ENCODE measurements around the gene ATP5ME.
A peak's percentile ranks its signal among the peaks of the same experiment; 100 is the strongest.

Gene ATP5ME

GRCh38 chr4:678331-679103 lies 4.4 kb upstream of the ATP5ME start:
- Histone ChIP-seq H3K18ac (ENCODE audit: low read length) (no peak overlapping the region), H3K79me1 (ENCODE audit: low read length) (peaks cover 10% of the 10 kb centered on the region), H3K4me2 (ENCODE audit: low read length) (no peak overlapping the region), H3K9ac (ENCODE audit: low read length) (no peak overlapping the region), H3K27me3 (ENCODE audit: insufficient read depth, low read length) (no peaks in the 10 kb centered on the region), H3K4ac (ENCODE audit: low read depth, low read length) (no peak overlapping the region), H3K23ac (ENCODE audit: low read length) (no peak overlapping the region), H2BK120ac (ENCODE audit: insufficient read depth, low read length, poor library complexity) (no peak overlapping the region), H4K8ac (ENCODE audit: low read depth, low read length) (no peak overlapping the region), H3K27ac (ENCODE audit: low read depth, low read length) (no peak overlapping the region), H2AFZ (ENCODE audit: insufficient read depth, low read length, poor library complexity) (no peak overlapping the region), H4K91ac (ENCODE audit: low read depth, low read length) (no peak overlapping the region), H2BK12ac (ENCODE audit: low read length) (no peak overlapping the region), H2BK5ac (ENCODE audit: low read depth, low read length, poor library complexity) (no peak overlapping the region), H3K4me3 (ENCODE audit: low read depth, low read length) (no peak overlapping the region), H3K36me3 (ENCODE audit: control insufficient read depth in 1 of 2, insufficient read depth in 2 of 2, low read length in 2 of 2) (no peaks in the 10 kb centered on the region), H3K14ac (ENCODE audit: low read length) (no peak overlapping the region), H2AK5ac (ENCODE audit: low read length) (no peak overlapping the region), H3K9me3 (ENCODE audit: insufficient read depth, low read depth, low read length) (no peaks in the 10 kb centered on the region), H3K79me2 (ENCODE audit: control insufficient read depth, insufficient read depth, low read length, poor library complexity) (peaks cover 9% of the 10 kb centered on the region), H4K12ac (ENCODE audit: low read depth, low read length) (no peak overlapping the region), H3K4me1 (ENCODE audit: control insufficient read depth in 1 of 2, insufficient read depth in 2 of 2, low read length in 2 of 2) (peaks cover 19 to 23% of the 10 kb centered on the region in 2 experiments)
- WGBS (ENCODE audit: extremely low coverage, insufficient coverage, insufficient read length): no CpG with 5 or more reads among the region's 14 CpGs
- no peak for DNase-seq

GRCh38 chr4:677431-678293 lies 3.6 kb upstream of the ATP5ME start:
- no peak overlapping the region for H3K9ac ChIP-seq (ENCODE audit: low read length)
- whole genome bisulfite sequencing (ENCODE audit: extremely low coverage, insufficient coverage, insufficient read length): no CpG with 5 or more reads among the region's 26 CpGs

GRCh38 chr4:676871-677235 lies 2.8 kb upstream of the ATP5ME start:
- Histone ChIP-seq H3K4ac (ENCODE audit: low read depth, low read length) (no peak overlapping the region), H3K18ac (ENCODE audit: low read length) (no peak overlapping the region), H3K4me3 (ENCODE audit: low read depth, low read length) (no peak overlapping the region), H3K79me1 (ENCODE audit: low read length) (peaks cover 11% of the 10 kb centered on the region), H3K14ac (ENCODE audit: low read length) (no peak overlapping the region), H2BK120ac (ENCODE audit: insufficient read depth, low read length, poor library complexity) (no peak overlapping the region), H2BK12ac (ENCODE audit: low read length) (no peak overlapping the region), H3K23ac (ENCODE audit: low read length) (no peak overlapping the region), H3K9ac (ENCODE audit: low read length) (no peak overlapping the region), H2AK5ac (ENCODE audit: low read length) (no peak overlapping the region), H2BK5ac (ENCODE audit: low read depth, low read length, poor library complexity) (no peak overlapping the region), H3K36me3 (ENCODE audit: control insufficient read depth in 1 of 2, insufficient read depth in 2 of 2, low read length in 2 of 2) (peaks cover 11% of the 10 kb centered on the region in 2 experiments), H3K4me2 (ENCODE audit: low read length) (no peak overlapping the region), H3K27ac (ENCODE audit: low read depth, low read length) (no peak overlapping the region), H2AFZ (ENCODE audit: insufficient read depth, low read length, poor library complexity) (no peak overlapping the region), H4K8ac (ENCODE audit: low read depth, low read length) (no peak overlapping the region), H3K27me3 (ENCODE audit: insufficient read depth, low read length) (no peaks in the 10 kb centered on the region), H4K91ac (ENCODE audit: low read depth, low read length) (no peak overlapping the region), H4K12ac (ENCODE audit: low read depth, low read length) (no peak overlapping the region), H3K79me2 (ENCODE audit: control insufficient read depth, insufficient read depth, low read length, poor library complexity) (peaks cover 11% of the 10 kb centered on the region), H3K4me1 (ENCODE audit: control insufficient read depth in 1 of 2, insufficient read depth in 2 of 2, low read length in 2 of 2) (peaks cover 23 to 25% of the 10 kb centered on the region in 2 experiments), H3K9me3 (ENCODE audit: insufficient read depth, low read depth, low read length) (no peaks in the 10 kb centered on the region)
- no peak for DNase-seq
- no CpG with 5 or more reads among the region's 8 CpGs for WGBS (ENCODE audit: extremely low coverage, insufficient coverage, insufficient read length)

More at GRCh38 chr4:677431-678293, 3.6 kb upstream of the ATP5ME start:
- Histone ChIP-seq H3K4me1 (ENCODE audit: control insufficient read depth in 1 of 2, insufficient read depth in 2 of 2, low read length in 2 of 2) (peaks cover 23 to 25% of the 10 kb centered on the region in 2 experiments), H3K4me3 (ENCODE audit: low read depth, low read length) (peak overlapping the region; percentile 31), H2AK5ac (ENCODE audit: low read length) (no peak overlapping the region), H4K12ac (ENCODE audit: low read depth, low read length) (no peak overlapping the region), H4K91ac (ENCODE audit: low read depth, low read length) (no peak overlapping the region), H4K8ac (ENCODE audit: low read depth, low read length) (no peak overlapping the region), H2BK120ac (ENCODE audit: insufficient read depth, low read length, poor library complexity) (no peak overlapping the region), H3K9me3 (ENCODE audit: insufficient read depth, low read depth, low read length) (no peaks in the 10 kb centered on the region), H3K27ac (ENCODE audit: low read depth, low read length) (no peak overlapping the region), H3K79me2 (ENCODE audit: control insufficient read depth, insufficient read depth, low read length, poor library complexity) (peaks cover 11% of the 10 kb centered on the region), H3K18ac (ENCODE audit: low read length) (no peak overlapping the region), H3K79me1 (ENCODE audit: low read length) (peaks cover 11% of the 10 kb centered on the region), H3K4me2 (ENCODE audit: low read length) (no peak overlapping the region), H2BK12ac (ENCODE audit: low read length) (no peak overlapping the region), H2AFZ (ENCODE audit: insufficient read depth, low read length, poor library complexity) (no peak overlapping the region), H3K27me3 (ENCODE audit: insufficient read depth, low read length) (no peaks in the 10 kb centered on the region), H3K4ac (ENCODE audit: low read depth, low read length) (no peak overlapping the region), H3K23ac (ENCODE audit: low read length) (peak overlapping the region; percentile 50), H3K14ac (ENCODE audit: low read length) (no peak overlapping the region), H2BK5ac (ENCODE audit: low read depth, low read length, poor library complexity) (no peak overlapping the region), H3K36me3 (ENCODE audit: control insufficient read depth in 1 of 2, insufficient read depth in 2 of 2, low read length in 2 of 2) (peaks cover 3 to 4% of the 10 kb centered on the region in 2 experiments)
- DNase-seq: peak; percentile 73 to 84

- Histone ChIP-seq H3K79me2 (ENCODE audit: control insufficient read depth, insufficient read depth, low read length, poor library complexity) (peaks cover 11% of the 10 kb centered on the region), H2BK120ac (ENCODE audit: insufficient read depth, low read length, poor library complexity) (no peak overlapping the region), H3K4me1 (ENCODE audit: control insufficient read depth in 1 of 2, insufficient read depth in 2 of 2, low read length in 2 of 2) (peaks cover 23 to 24% of the 10 kb centered on the region in 2 experiments), H4K91ac (ENCODE audit: low read depth, low read length) (no peak overlapping the region), H3K27ac (ENCODE audit: low read depth, low read length) (no peak overlapping the region), H2BK12ac (ENCODE audit: low read length) (no peak overlapping the region), H2BK5ac (ENCODE audit: low read depth, low read length, poor library complexity) (no peak overlapping the region), H2AK5ac (ENCODE audit: low read length) (no peak overlapping the region), H3K14ac (ENCODE audit: low read length) (no peak overlapping the region), H3K23ac (ENCODE audit: low read length) (no peak overlapping the region), H4K12ac (ENCODE audit: low read depth, low read length) (no peak overlapping the region), H3K18ac (ENCODE audit: low read length) (no peak overlapping the region), H3K4me2 (ENCODE audit: low read length) (no peak overlapping the region), H3K4me3 (ENCODE audit: low read depth, low read length) (no peak overlapping the region), H2AFZ (ENCODE audit: insufficient read depth, low read length, poor library complexity) (no peak overlapping the region), H3K4ac (ENCODE audit: low read depth, low read length) (no peak overlapping the region), H4K8ac (ENCODE audit: low read depth, low read length) (no peak overlapping the region), H3K9me3 (ENCODE audit: insufficient read depth, low read depth, low read length) (no peaks in the 10 kb centered on the region), H3K36me3 (ENCODE audit: control insufficient read depth in 1 of 2, insufficient read depth in 2 of 2, low read length in 2 of 2) (peaks cover 17% of the 10 kb centered on the region in 2 experiments), H3K9ac (ENCODE audit: low read length) (no peak overlapping the region), H3K79me1 (ENCODE audit: low read length) (peaks cover 11% of the 10 kb centered on the region), H3K27me3 (ENCODE audit: insufficient read depth, low read length) (no peaks in the 10 kb centered on the region)
- no CpG with 5 or more reads among the region's 19 CpGs for WGBS (ENCODE audit: extremely low coverage, insufficient coverage, insufficient read length)
- DNase-seq: peak; percentile 94 to 95
These were observed 2.1 kb upstream of the ATP5ME start for GRCh38 chr4:675980-676870.

All from trophoblast cell (in vitro differentiated cells and primary cell).